Iris pigment epithelial cell (primary cell): ENCODE results near the gene TMED9.
"Not testable (repeated sequence)": the region's sequence is repeated elsewhere in the genome, so short reads cannot be mapped to it uniquely, and the experiment has no call there.

ENCODE experiments used
- DNase-seq: peaks from one replicate; pipeline ENCODE4 v3.0.0-alpha.2; 2011; ENCODE audit warnings: low read depth

Gene TMED9

DNA sequence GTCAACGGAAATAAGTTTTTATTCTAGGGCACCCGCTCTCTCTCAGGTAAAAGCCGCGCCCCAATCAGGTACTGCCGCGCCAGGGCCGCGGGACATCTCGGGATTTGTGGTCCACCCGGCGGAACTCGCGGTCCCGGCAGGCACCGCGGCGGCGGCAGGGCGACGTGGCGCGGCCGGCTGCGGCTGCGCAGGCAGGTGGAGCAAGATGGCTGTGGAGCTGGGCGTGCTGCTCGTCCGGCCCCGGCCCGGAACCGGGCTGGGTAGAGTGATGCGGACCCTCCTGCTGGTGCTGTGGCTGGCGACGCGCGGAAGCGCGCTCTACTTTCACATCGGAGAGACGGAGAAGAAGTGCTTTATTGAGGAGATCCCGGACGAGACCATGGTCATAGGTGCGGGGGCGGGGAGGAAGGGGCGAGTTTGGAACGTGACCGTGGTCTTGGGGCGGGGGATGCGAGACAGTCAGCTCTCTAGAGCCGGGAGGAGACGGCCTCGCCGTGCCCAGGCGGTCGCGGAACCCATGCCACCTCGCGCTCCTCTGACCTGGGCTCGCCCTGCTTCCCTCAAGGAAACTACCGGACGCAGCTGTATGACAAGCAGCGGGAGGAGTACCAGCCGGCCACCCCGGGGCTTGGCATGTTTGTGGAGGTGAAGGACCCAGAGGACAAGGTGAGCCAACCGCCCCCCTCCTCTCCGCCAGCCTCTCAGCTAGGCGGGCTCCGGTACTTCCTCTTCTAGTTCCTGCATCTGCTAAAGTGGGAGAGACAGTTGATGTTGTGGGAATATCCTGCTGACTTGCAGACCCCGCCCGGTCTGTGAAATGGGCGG is at the start of gene TMED9:
TMED9 (plus strand) TSS at position 194 of the 825 bp plus-strand sequence; CDS start at position 206, 12 bp downstream.
- peak; percentile 82 for DNase-seq

DNA sequence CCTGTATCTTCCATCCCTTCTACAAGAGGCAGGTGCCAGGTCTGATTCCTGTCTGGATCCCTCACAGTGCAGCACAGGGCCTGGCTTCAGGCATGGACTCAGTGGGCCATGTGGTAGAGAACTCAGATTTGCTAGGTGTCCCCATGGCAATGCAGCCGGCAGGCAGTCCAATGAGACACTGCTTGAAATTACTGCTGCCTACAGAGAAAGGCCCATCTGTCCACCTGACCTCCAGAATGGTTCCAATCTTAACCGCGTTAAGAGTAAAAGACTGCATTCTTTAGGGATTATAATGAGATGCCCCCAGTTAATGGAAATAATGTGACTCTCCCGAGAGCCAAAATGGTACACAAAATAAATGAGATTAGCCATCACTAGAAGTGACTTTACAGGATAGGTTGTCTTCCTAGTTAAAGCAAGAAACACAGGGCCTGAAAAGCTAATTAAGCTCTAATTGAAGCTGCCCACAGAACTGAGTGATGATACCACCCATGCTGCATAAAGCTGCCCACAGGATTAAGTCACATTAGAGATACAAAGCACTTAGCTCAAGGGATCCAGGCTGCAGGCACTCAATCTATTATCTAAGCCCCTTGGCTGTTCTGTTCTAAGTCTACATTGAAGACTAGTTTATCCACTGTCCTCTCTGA is 49.1 kb upstream of the TMED9 start:
- no peak for DNase-seq

DNA sequence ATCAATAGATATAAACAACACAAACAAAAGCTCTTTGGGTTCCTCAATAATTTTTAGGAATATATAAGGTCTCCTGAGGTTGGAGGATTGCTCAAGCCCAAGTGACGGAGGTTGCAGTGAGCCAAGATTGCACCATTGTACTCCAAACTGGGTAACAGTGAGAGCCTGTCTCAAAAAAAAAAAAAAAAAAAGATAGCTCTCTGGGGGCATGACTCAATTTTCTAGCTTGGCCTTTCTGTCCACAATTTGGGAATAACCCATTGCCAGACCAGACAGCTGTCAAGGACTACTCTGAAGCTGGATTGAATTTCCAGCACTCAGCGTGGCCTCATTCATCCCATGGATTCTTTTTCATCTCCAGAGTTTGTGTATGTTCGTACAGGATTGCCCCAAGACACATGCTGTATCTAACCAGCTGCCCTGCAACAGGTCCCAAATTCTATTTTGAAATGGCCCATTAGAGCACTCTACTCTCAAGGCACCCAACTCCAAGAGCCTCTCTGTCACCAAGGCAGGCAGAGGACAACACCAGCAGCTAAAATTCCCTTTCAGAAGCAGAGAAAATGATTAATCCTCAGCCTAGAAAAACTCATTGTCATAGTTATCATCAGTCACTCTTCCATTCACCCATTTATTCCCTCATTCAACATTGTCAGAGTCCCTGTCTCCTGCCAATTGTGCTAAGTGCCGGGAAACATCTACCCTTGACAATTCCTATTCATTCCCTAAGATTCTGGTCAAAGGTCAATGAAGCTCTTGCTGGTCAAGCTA is 46.3 kb upstream of the TMED9 start:
- peak; percentile 89 for DNase-seq

DNA sequence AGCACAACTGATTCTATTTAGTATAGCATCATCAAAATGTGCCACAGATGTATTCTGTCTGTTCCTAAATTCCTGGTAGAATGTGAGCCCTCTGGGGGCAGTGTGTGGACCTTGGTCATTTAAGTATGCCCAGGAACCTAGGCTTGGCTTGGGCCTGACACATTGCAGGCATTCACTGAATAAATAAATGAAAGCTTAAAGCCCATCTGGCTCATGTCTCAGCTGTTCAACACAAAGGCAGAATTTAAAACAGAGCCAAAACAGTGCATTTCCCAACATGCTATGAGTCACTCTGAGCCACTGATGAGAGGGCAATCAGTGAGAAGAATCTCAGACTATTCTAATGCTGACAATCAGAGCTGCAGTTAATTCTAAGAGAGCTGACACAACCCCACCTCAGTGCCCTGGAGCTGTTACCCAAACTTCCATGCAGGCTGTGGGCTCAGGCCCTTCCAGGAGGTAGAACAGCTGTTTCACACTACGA is 45.7 kb upstream of the TMED9 start:
- DNase-seq = peak; percentile 98

DNA sequence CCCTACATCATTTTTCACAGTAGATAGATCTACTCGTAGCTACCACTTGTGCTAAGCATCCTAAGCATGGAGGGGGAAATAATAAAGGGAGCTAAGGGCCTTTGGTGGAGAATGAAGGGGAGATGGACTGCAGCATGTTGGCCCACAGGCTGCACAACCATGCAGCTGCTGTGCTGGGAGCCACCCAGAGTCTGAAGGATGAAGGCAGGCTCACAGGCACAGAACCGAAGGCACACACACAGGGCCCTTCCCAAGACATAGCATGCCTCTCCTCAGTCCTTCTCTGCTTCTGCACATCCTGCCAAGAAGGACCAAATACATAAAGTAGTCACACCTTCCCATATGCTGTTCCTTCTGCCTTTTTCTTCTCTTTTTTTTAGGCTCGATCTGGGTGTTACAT is 44.3 kb upstream of the TMED9 start:
- no peak for DNase-seq

DNA sequence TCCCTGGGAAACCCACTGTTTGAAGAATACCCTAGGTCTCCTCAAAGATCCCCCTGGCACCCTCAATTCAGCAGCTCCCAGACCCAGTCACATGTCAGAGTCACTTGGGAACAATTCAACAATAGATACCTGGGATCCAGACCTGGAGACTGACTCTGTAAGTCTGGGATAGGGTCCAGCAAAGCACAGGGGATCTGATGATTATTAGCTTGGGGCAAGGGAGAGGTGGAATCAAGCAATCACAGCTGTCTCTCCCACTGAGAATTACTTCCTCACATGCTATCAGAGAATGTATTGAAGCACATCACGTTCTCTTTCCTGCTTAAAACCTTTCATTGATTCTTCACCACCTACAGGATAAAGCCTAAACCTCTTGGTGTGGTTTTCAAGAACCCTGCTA is 43.5 kb upstream of the TMED9 start:
- no peak for DNase-seq

DNA sequence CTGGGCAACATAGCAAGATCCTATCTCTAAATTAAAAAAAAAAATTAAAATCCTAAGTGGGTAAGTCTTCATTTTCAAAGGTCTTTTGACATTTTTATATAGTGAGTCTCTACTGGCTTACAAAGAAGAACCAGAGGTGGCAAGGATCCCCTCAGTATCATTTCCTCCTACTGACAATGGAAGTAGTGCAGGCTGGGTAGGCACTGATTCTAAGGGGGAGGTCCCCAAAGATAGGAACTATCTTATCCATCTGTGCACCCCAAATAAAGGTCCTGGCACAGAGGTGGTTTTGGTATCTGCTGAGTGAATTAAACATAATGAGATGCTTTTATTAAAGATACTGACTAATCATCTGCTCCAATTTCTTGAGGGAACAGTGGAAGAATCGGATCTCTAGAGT is 41.9 kb upstream of the TMED9 start:
- no peak for DNase-seq

DNA sequence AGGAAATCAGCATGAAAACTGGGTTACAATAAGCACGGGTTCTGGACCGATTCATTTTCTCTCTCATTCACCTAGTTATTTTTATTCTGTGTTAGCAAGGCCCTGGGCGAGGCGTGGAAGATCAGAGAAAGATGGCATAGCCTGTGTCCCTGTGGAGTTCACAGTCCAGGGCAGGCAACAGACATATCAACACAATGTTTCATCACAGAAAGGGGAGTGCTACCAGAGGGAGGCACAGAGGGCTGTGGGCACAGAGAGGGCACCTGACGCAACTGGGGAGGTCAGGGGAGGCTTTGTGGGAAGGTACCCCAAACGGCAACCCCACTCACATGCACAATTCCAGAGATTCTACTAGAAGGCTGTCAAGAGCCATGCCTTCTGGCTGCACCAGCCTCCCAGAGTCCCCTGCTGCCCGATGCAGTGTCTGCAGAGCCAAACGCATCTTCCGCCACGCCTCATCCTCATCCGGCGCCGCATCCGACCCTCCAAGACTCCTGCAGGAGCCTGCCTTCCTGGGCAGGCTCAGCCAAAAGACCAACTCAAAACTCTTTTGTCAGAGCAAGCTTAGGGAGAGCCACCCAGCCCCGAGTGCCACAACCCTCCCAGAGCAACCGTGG is 39.1 kb upstream of the TMED9 start:
- peak; percentile 28 for DNase-seq

DNA sequence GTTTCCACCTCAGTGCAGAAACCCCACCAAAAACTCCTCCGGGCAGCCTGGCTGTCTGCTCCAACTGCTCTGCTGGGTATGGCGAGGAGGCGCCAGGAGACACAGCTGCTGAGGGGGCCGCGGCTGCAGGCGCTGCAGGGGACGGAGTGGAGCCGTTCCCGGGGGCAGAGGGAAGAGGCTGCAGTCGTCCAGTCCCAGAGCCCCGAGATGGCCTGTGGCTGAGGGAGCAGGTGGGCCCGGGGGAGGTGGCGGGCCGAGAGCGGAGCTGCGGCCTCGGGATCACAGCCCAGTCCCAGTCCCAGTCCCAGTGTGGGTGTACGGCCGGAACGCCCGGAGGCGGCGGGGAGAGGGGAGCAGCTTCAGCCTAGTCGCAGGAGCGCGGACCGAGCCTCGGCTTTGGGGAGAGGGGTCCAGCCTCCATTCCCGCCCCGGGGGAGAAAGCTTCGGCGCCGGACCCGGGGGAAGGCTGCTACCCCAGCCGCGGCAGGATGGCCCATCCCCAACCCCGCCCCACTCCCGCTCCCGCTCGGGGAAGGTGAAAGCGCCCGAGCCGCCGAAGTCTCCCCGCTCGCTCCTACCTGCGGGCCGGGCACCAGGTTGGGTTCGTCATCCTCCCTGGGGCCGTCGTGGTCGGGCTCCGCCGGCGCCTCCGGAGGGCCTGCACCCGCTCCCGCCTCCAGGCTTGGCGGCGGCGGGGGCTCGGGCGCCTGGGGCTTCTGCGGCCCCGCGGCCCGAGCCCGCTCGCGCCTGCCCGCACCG is 38.2 kb upstream of the TMED9 start:
- peak; percentile 26 for DNase-seq

DNA sequence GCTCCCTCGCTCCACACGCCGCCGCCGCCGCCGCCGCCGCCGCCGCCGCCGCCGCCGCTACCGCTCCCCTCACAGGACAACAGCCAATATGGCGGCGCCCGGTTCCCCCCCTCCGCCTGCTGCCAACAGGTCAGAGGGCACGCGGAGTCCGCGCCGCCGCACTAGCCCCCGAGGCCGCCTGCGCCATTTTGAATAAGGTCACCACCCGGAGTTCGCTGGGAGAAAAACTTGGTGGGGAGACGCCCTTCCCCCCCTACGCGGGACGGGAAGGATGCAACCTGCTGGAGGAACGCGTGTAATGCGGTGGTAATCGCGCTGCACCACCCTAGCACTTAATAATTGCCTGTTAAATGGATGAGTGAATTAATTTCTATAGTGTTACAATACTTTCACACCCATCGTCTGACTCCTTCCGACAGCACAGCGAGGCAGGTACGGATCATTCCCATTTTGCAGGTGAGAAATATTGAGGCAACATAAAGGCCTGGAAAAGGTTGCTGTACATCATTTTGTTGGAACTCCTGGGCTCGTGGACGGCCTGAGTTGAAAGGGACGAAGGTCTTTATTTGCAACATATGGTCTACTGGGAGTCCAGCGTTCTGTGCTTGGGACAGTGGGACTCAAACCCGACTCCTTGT is 37.4 kb upstream of the TMED9 start, which contains the start of gene FAM193B:
FAM193B (minus strand) TSS at position 90 of the 638 bp plus-strand sequence. CDS start 105 bp downstream, outside the sequence.
- peak; percentile 92 for DNase-seq

DNA sequence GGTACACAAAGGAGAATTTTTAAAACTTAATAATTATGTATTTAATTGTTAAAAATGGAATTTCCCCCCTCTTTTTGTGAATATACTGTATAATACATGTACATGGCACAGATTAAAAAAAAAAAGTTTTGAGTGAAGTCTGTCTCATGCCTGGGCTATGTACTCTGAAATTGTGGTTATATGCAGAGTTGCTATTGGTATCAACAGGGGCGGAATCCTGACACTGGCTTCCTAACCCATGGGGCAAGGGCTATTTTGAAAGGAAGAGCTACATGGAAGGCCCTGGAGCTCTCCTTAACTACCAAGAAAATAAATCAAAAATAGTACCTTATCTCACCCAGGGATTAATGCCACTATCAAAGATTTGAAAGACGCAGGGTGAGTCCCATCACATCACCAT is 36.8 kb upstream of the TMED9 start:
- DNase-seq = no peak

DNA sequence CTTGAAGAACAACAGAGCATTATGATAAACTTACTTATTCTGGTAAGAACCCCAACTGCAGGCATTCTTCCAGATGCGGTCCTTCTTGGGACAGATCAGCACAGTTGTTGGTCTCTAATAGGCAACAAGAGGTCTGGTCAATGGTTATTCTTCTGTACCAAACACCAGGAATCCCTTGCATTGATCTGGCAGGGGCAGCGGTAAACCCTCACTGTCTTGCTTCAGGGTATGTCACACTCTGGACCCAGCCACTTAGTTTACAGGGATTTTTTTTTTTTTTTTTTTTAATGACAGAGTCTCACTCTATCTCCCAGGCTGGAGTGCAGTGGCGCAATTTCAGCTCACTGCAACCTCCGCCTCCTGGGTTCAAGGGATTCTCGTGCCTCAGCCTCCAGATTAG is 36.3 kb upstream of the TMED9 start:
- DNase-seq = no peak

DNA sequence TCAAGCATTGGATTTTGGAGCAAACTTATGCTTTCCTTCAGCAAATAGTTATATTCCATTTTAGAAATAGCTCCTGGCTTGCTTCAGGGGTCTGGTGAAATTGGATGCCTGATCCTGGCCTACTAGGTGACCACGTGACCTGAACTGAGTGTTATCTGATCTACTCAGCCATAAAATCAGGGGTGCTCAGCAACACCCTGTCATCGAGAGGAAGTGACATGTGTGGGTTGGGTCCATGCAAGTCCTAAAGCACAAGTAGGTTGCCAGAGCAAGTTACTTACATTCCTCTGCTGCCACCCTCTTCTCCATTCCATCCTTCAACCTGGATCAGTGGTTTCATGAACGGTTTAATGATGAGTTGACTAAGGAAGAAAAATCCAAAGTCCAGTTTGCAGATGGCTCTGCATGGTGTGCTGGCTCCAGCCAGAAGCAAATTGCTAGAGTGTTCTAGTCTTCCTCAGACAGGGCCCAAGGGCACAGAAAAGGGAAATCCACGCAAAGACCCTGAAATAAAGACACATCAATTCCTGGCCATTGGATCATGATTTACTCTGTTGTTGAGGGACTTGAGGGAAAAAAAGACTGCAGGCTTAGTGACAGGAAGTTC is 34.9 kb upstream of the TMED9 start:
- no peak for DNase-seq

DNA sequence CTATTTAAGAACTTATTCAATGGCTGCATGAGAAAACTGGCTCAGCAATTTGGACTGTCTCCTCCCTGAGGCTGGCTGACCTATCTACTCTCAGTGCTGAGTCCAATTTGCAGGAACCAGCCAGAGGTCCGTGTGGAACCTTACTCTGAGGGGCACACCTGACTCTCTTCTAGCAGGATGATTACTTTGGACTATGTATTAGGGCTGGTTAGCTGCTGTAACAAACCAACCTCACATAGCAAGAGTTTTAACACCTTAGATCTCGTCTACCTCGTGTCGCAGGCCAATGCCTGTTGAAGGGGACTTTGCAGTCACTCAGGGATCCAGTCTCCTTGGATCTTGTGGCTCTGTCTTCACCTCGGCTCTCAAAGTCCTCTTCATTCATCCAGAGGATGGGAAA is 34.2 kb upstream of the TMED9 start:
- DNase-seq = no peak

DNA sequence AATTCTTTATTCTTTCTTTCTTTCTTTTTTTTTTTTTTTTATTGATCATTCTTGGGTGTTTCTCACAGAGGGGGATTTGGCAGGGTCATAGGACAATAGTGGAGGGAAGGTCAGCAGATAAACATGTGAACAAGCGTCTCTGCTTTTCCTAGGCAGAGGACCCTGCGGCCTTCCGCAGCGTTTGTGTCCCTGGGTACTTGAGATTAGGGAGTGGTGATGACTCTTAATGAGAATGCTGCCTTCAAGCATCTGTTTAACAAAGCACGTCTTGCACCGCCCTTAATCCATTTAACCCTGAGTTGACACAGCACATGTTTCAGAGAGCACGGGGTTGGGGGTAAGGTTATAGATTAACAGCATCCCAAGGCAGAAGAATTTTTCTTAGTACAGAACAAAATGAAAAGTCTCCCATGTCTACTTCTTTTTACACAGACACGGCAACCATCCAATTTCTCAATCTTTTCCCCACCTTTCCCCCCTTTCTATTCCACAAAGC is 32.5 kb upstream of the TMED9 start:
- DNase-seq = not testable (repeated sequence)

DNA sequence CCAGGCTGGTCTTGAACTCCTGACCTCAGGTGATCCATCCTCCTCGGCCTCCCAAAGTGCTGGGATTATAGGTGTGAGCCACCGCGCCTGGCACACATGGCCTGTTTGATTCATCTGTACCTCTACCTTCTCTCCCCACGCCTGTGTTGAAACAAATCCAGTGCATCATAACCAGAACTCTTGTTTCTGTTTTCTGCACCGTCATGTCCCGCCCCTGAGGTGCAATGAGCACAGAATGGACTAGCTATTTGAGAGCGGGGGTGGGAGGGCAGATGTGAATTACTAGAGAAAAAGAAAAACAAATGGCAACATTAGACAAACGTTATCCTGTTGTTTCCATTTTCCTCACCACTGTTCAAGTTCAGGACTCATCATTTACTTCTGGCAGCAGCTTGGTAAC is 27.0 kb upstream of the TMED9 start:
- DNase-seq = no peak

DNA sequence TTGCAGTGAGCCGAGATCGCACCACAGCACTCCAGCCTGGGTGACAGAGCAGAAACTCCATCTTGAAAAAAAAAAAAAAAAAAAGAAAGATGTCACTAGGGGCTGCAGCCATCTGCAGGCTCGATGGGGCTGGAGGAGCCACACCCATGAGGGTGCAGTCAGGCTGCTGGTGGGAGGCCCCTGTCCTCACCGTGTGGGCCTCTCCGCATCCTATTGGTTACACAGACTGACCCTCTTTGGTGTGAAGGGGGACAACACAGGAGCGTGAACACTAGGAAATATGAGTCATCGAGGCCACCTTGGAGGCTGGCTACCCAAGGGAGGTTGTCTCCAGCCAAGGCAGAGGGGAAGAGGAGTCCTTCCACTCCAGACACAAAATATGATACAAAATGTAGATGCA is 23.7 kb upstream of the TMED9 start:
- DNase-seq = no peak

DNA sequence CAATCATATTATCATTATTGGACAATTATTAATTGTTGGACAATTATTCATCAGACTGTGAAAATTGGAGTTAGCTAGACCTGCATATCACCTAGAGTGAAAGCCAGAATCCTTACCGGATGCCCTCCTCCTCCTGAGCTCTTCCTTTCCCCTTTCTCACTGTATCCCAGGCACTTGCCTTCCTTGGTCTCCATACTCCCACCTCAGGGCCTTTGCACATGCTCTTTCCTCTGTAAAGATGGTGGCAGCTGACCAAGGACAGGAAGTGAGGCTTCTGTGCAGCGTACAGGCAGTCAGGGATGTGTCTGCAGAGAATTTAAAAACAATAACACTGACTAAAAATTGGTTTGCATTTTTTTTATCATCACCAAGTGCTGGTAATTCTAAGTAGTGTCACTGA is 22.1 kb upstream of the TMED9 start:
- no peak for DNase-seq

DNA sequence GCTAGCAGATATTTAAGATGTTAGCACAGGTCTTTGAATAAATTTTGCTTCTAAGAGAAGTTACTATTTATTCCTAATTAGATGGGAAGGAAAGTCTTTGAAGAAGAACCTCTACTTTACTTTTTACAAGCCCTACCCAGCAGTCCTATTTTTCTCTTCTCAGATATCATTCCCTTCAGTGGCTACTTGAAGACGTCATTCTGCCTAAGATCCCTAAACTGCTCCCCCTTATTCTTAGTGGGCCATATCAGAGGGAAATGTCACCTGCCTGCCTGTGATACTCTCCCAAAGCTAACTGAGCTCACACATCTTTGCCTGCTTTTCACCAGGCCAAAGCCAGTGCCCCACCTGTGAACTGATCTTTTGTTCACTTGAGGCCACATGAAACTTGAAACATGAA is 16.5 kb upstream of the TMED9 start:
- no peak for DNase-seq

DNA sequence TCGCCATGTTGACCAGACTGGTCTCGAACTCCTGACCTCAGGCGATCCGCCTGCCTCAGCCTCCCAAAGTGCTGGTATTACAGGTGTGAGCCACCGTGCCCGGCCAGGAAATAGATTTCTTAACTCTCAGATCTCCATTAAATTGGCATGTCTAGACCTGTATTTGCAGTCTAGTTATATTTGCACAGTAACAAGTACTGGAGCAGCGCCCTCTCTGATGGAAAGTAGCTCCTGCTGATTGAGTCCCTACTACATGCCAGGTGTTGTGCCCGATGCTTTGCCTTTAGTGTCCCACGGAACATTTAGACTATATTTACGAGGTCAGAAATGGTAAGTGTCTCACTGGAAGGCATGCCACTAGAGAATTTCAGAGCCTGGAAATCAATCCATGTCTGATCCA is 15.8 kb upstream of the TMED9 start:
- DNase-seq = no peak
